Measurements from ENCODE around the gene LRRTM3.

LRRTM3 gene

DNA sequence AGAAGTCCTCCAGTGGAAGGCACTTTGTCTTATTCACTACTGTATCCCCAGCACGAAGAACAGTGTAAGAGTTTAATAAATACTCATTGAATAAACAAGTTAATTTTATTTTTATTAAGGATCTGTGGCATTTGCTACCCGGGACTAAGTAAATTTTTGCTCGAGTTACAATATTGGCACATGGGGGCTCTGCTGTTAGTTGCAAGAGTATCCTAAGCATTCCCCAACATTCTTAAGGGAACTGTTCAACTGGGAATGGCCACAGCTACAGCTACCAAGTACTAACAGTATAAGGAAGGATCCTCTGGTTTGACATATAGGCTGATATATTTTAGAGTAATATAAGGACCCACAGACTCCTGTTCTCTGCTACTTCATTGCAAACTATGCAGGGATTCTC is 8.7 kb upstream of the LRRTM3 start:
- Histone ChIP-seq H3K4me1 (ENCODE audit: insufficient read depth, low read length) (peaks cover 4% of the 10 kb centered on the region), H3K27ac (ENCODE audit: low read depth, low read length) (no peak overlapping the region), H3K36me3 (ENCODE audit: insufficient read depth, low read length) (no peaks in the 10 kb centered on the region), H3K9me3 (ENCODE audit: insufficient read depth, low read depth, low read length) (no peaks in the 10 kb centered on the region; the same call in 1 of the 2 replicates), H3K4me3 (ENCODE audit: low read length) (no peak overlapping the region), H3K9ac (ENCODE audit: low read depth, low read length) (no peak overlapping the region), H3K27me3 (ENCODE audit: insufficient read depth, low read length) (no peaks in the 10 kb centered on the region)
- WGBS = 61% methylated on average over 2 of the region's 3 CpGs

DNA sequence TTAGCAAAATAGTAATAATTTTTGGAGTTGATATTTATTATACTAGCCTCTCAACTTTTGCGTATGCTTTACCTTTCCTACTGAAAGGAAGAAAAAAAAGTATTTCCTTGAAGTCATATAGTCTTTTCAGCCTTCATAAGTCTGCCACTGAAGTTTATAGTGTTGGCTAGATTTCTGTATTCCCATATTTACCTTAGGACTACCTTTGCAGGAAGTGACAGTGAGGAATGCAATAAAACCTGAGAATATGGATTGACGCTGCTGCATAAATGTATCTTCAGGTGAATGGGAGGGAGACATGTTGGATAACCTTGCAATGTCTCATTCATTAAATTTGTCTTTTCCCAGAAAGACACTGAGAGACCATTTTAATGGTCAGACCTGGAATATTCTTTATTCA is 6.6 kb upstream of the LRRTM3 start:
- no peaks in the 10 kb centered on the region for H3K27me3 ChIP-seq (ENCODE audit: insufficient read depth, low read length)
- no peak overlapping the region for H3K4me3 ChIP-seq (ENCODE audit: low read length)
- peaks cover 15% of the 10 kb centered on the region for H3K4me1 ChIP-seq (ENCODE audit: insufficient read depth, low read length)
- no peaks in the 10 kb centered on the region for H3K36me3 ChIP-seq (ENCODE audit: insufficient read depth, low read length)
- WGBS = 93% methylated on average over 1 of the region's 2 CpGs
- H3K9ac ChIP-seq (ENCODE audit: low read depth, low read length) = no peak overlapping the region
- H3K27ac ChIP-seq (ENCODE audit: low read depth, low read length) = no peak overlapping the region
- H3K9me3 ChIP-seq (ENCODE audit: insufficient read depth, low read depth, low read length) = no peaks in the 10 kb centered on the region; the same call in 1 of the 2 replicates

DNA sequence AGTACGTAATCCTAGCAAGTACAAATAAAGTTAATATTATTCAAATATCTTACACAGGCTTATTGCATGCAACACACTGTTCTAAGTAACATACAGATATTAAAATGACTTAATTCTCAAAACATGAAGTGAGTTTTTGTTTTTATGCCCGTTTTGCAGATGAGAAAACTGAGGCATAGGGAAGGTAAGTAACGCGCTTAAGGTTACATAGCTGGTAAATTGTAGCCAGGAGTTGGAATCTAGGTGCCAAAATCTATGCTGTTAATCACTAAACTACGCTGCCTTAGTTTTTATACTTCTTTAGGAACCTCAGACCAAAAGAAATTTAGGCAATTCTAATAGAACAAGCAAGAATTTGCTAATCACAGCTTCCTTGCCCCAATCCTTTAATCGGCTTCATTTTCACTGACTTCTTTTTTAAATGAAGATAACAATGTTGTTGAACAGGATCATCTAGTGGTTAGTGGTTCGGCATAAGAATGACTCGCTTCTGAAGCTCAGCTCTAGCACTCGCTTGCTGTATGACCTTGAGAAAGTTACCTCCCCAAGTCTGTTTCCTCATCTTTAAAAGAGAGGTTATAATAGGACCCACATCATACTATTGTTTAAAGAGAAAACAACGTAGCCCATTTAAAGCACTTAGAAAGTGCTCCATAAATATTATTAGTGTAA is 1.0 kb upstream of the LRRTM3 start:
- Histone ChIP-seq H3K4me1 (ENCODE audit: insufficient read depth, low read length) (peaks cover 57% of the 10 kb centered on the region), H3K27ac (ENCODE audit: low read depth, low read length) (peak overlapping the region; percentile 85; the same call in 1 of the 2 replicates), H3K4me3 (ENCODE audit: low read length) (peak overlapping the region; percentile 28), H3K27me3 (ENCODE audit: insufficient read depth, low read length) (peaks cover 38% of the 10 kb centered on the region), H3K9ac (ENCODE audit: low read depth, low read length) (no peak overlapping the region), H3K9me3 (ENCODE audit: insufficient read depth, low read depth, low read length) (no peaks in the 10 kb centered on the region; the same call in 1 of the 2 replicates), H3K36me3 (ENCODE audit: insufficient read depth, low read length) (no peaks in the 10 kb centered on the region)
- 60% methylated on average over 7 of the region's 10 CpGs for WGBS

DNA sequence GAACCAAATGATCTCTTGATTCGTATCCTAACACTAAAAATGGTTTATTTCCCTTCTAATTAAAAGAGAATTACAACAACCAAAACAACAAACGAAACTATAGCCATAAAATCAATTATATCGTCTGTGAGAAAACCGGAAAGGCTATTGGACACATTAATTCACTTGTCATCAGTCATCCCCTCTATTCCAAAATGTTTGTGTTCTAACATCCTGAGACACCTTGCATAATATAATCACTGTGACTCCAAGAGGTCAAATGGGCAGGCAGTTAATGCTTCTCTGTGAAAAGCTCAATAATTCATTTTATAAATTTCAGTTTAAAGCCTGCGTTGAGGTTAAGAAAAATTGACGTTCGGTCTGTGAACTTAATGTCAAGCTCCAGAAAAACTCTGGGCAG is 463 bp upstream of the LRRTM3 start:
- peaks cover 38% of the 10 kb centered on the region for H3K27me3 ChIP-seq (ENCODE audit: insufficient read depth, low read length)
- H3K4me3 ChIP-seq (ENCODE audit: low read length) = peak overlapping the region; percentile 28
- no peaks in the 10 kb centered on the region; the same call in 1 of the 2 replicates for H3K9me3 ChIP-seq (ENCODE audit: insufficient read depth, low read depth, low read length)
- no peak overlapping the region for H3K9ac ChIP-seq (ENCODE audit: low read depth, low read length)
- peak overlapping the region; percentile 85; the same call in 1 of the 2 replicates for H3K27ac ChIP-seq (ENCODE audit: low read depth, low read length)
- H3K4me1 ChIP-seq (ENCODE audit: insufficient read depth, low read length) = peaks cover 57% of the 10 kb centered on the region
- H3K36me3 ChIP-seq (ENCODE audit: insufficient read depth, low read length) = no peaks in the 10 kb centered on the region
- 44% methylated on average over 7 of the region's 7 CpGs for WGBS

DNA sequence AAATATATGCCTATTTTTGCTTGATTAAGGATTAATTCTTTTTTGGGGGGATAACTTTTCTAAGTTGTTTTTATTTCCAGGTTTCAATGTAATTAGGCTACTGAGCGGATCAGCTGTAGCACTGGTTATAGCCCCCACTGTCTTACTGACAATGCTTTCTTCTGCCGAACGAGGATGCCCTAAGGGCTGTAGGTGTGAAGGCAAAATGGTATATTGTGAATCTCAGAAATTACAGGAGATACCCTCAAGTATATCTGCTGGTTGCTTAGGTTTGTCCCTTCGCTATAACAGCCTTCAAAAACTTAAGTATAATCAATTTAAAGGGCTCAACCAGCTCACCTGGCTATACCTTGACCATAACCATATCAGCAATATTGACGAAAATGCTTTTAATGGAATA is 1.0 kb downstream of the LRRTM3 start:
- 69% methylated on average over 5 of the region's 5 CpGs for whole genome bisulfite sequencing
- peaks cover 61% of the 10 kb centered on the region for H3K4me1 ChIP-seq (ENCODE audit: insufficient read depth, low read length)
- peak overlapping the region; percentile 28; the same call in 1 of the 2 replicates for H3K4me3 ChIP-seq (ENCODE audit: low read length)
- peaks cover 38% of the 10 kb centered on the region for H3K27me3 ChIP-seq (ENCODE audit: insufficient read depth, low read length)
- H3K27ac ChIP-seq (ENCODE audit: low read depth, low read length) = no peak overlapping the region
- H3K36me3 ChIP-seq (ENCODE audit: insufficient read depth, low read length) = no peaks in the 10 kb centered on the region
- no peak overlapping the region for H3K9ac ChIP-seq (ENCODE audit: low read depth, low read length)
- no peaks in the 10 kb centered on the region for H3K9me3 ChIP-seq (ENCODE audit: insufficient read depth, low read depth, low read length)

DNA sequence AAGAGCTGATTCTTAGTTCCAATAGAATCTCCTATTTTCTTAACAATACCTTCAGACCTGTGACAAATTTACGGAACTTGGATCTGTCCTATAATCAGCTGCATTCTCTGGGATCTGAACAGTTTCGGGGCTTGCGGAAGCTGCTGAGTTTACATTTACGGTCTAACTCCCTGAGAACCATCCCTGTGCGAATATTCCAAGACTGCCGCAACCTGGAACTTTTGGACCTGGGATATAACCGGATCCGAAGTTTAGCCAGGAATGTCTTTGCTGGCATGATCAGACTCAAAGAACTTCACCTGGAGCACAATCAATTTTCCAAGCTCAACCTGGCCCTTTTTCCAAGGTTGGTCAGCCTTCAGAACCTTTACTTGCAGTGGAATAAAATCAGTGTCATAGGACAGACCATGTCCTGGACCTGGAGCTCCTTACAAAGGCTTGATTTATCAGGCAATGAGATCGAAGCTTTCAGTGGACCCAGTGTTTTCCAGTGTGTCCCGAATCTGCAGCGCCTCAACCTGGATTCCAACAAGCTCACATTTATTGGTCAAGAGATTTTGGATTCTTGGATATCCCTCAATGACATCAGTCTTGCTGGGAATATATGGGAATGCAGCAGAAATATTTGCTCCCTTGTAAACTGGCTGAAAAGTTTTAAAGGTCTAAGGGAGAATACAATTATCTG is 1.6 kb downstream of the LRRTM3 start:
- 92% methylated on average over 11 of the region's 11 CpGs for WGBS
- no peak overlapping the region for H3K27ac ChIP-seq (ENCODE audit: low read depth, low read length)
- H3K9ac ChIP-seq (ENCODE audit: low read depth, low read length) = no peak overlapping the region
- H3K4me1 ChIP-seq (ENCODE audit: insufficient read depth, low read length) = peaks cover 64% of the 10 kb centered on the region
- H3K4me3 ChIP-seq (ENCODE audit: low read length) = peak overlapping the region; percentile 46
- H3K9me3 ChIP-seq (ENCODE audit: insufficient read depth, low read depth, low read length) = no peaks in the 10 kb centered on the region
- no peaks in the 10 kb centered on the region for H3K36me3 ChIP-seq (ENCODE audit: insufficient read depth, low read length)
- H3K27me3 ChIP-seq (ENCODE audit: insufficient read depth, low read length) = peaks cover 38% of the 10 kb centered on the region

DNA sequence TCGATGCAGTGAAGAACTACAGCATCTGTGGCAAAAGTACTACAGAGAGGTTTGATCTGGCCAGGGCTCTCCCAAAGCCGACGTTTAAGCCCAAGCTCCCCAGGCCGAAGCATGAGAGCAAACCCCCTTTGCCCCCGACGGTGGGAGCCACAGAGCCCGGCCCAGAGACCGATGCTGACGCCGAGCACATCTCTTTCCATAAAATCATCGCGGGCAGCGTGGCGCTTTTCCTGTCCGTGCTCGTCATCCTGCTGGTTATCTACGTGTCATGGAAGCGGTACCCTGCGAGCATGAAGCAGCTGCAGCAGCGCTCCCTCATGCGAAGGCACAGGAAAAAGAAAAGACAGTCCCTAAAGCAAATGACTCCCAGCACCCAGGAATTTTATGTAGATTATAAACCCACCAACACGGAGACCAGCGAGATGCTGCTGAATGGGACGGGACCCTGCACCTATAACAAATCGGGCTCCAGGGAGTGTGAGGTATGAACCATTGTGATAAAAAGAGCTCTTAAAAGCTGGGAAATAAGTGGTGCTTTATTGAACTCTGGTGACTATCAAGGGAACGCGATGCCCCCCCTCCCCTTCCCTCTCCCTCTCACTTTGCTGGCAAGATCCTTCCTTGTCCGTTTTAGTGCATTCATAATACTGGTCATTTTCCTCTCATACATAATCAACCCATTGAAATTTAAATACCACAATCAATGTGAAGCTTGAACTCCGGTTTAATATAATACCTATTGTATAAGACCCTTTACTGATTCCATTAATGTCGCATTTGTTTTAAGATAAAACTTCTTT is 2.3 kb downstream of the LRRTM3 start:
- WGBS = 37% methylated on average over 30 of the region's 30 CpGs
- H3K9me3 ChIP-seq (ENCODE audit: insufficient read depth, low read depth, low read length) = no peaks in the 10 kb centered on the region

DNA sequence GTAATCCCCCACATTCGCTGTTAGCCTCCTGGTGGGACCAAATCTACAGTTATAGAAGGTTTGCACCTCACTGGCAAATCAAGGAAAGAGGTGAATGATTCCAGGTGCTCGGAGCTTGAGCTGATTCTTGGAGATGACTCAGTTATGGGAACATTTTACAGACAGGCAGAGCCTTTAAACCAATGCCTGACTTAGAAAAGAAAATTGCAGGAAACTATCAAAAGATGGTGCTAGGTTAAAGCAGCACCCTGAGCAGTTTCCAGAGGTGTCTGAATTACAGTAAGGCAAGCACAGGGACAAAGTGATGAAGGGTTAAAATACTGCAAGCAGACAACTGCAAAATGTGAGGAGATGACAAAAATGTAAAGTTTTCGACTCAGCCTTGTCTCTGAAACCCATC is 2.9 kb downstream of the LRRTM3 start:
- peak overlapping the region; percentile 46; the same call in 1 of the 2 replicates for H3K4me3 ChIP-seq (ENCODE audit: low read length)
- no peaks in the 10 kb centered on the region for H3K36me3 ChIP-seq (ENCODE audit: insufficient read depth, low read length)
- peaks cover 38% of the 10 kb centered on the region for H3K27me3 ChIP-seq (ENCODE audit: insufficient read depth, low read length)
- H3K9me3 ChIP-seq (ENCODE audit: insufficient read depth, low read depth, low read length) = no peaks in the 10 kb centered on the region
- no peak overlapping the region for H3K9ac ChIP-seq (ENCODE audit: low read depth, low read length)
- no peak overlapping the region for H3K27ac ChIP-seq (ENCODE audit: low read depth, low read length)
- peaks cover 57% of the 10 kb centered on the region for H3K4me1 ChIP-seq (ENCODE audit: insufficient read depth, low read length)
- 73% methylated on average over 3 of the region's 3 CpGs for WGBS

More for the DNA sequence above, 2.3 kb downstream of the LRRTM3 start:
- peaks cover 61% of the 10 kb centered on the region for H3K4me1 ChIP-seq (ENCODE audit: insufficient read depth, low read length)
- H3K27me3 ChIP-seq (ENCODE audit: insufficient read depth, low read length) = peaks cover 38% of the 10 kb centered on the region
- peak overlapping the region; percentile 46 for H3K4me3 ChIP-seq (ENCODE audit: low read length)
- H3K9ac ChIP-seq (ENCODE audit: low read depth, low read length) = no peak overlapping the region
- H3K27ac ChIP-seq (ENCODE audit: low read depth, low read length) = no peak overlapping the region
- no peaks in the 10 kb centered on the region for H3K36me3 ChIP-seq (ENCODE audit: insufficient read depth, low read length)

DNA sequence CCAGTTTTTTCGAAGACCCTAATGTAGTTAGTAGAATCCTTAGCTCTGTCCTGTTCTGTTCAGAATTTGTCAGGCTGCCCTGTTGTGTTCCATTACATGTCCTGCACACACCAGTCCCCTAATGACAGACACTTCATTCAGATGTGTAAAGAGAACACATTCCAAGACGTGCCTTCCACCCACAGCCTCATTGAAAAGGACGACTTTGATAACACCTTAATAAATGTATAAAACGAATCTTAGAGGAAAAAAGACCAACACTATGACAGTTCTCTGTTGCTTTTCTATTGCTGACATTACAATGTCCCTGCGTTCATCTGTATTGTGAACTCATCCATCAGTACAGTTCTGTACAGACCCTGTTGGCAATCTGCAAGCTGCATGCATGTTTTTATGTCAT is 3.5 kb downstream of the LRRTM3 start:
- Histone ChIP-seq H3K4me3 (ENCODE audit: low read length) (no peak overlapping the region), H3K9me3 (ENCODE audit: insufficient read depth, low read depth, low read length) (no peaks in the 10 kb centered on the region), H3K27ac (ENCODE audit: low read depth, low read length) (no peak overlapping the region), H3K36me3 (ENCODE audit: insufficient read depth, low read length) (no peaks in the 10 kb centered on the region), H3K4me1 (ENCODE audit: insufficient read depth, low read length) (peaks cover 53% of the 10 kb centered on the region), H3K9ac (ENCODE audit: low read depth, low read length) (no peak overlapping the region), H3K27me3 (ENCODE audit: insufficient read depth, low read length) (peaks cover 38% of the 10 kb centered on the region)
- WGBS = 89% methylated on average over 5 of the region's 5 CpGs

DNA sequence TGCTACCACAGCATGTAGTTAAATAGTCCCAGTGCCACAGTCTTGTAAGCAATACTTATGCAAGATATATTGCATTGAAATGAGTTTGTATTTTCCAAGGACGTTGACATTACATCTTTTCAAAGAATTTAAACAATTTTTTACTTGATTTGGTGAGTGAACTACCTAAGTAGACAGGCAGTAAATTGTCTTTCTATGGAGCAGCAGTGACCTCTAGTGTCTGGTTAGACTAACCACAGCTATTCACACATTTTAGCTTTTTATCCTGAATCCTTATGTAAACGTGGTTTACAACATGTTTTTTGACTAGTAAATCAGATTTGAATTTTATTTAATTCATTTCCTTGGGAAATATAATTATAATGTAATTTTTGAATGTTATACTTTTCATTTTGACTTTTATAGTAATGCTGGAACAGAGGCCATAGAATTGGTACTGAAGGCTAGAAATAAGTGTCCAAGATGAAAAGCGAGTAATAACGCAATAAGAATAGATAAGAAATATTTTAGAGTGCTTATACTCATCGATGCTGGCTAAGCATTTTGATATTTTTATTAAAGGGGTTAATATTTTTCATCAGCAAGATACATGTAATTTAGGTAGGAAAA is 5.6 kb downstream of the LRRTM3 start:
- H3K9me3 ChIP-seq (ENCODE audit: insufficient read depth, low read depth, low read length) = no peaks in the 10 kb centered on the region
- H3K27ac ChIP-seq (ENCODE audit: low read depth, low read length) = no peak overlapping the region
- peaks cover 35% of the 10 kb centered on the region for H3K4me1 ChIP-seq (ENCODE audit: insufficient read depth, low read length)
- H3K36me3 ChIP-seq (ENCODE audit: insufficient read depth, low read length) = no peaks in the 10 kb centered on the region
- H3K9ac ChIP-seq (ENCODE audit: low read depth, low read length) = no peak overlapping the region
- H3K4me3 ChIP-seq (ENCODE audit: low read length) = no peak overlapping the region
- H3K27me3 ChIP-seq (ENCODE audit: insufficient read depth, low read length) = peaks cover 34% of the 10 kb centered on the region
- 72% methylated on average over 3 of the region's 5 CpGs for WGBS

All from HUES64 (cell line).